Muscle layer of duodenum (tissue), 2 donors: ENCODE results near the gene MTHFD1.

ENCODE experiments used
- H3K27ac ChIP-seq: one replicate; pipeline ENCODE4 v1.7.0; 2013; ENCODE audit warnings: mild to moderate bottlenecking, low read length
- H3K27me3 ChIP-seq: one replicate; pipeline ENCODE4 v1.7.0; 2013; ENCODE audit warnings: low read depth, mild to moderate bottlenecking, control low read depth, low read length
- H3K36me3 ChIP-seq, 2 donors: one replicate each; pipeline ENCODE4 v1.7.0; 2013; ENCODE audit warnings: low read length in 2 of 2, control low read depth in 1 of 2, mild to moderate bottlenecking in 1 of 2; ENCODE audit not compliant: insufficient read depth in 2 of 2, control insufficient read depth in 1 of 2
- H3K4me1 ChIP-seq, 2 donors: one replicate each; pipeline ENCODE4 v1.7.0; 2013; ENCODE audit warnings: low read length in 2 of 2, mild to moderate bottlenecking in 2 of 2, control low read depth in 1 of 2, moderate library complexity in 1 of 2; ENCODE audit not compliant: insufficient read depth in 2 of 2, control insufficient read depth in 1 of 2
- H3K4me3 ChIP-seq, 2 donors: one replicate each; pipeline ENCODE4 v1.7.0; 2013; ENCODE audit warnings: low read length in 2 of 2, low read depth in 1 of 2, mild to moderate bottlenecking in 1 of 2
- H3K9me3 ChIP-seq, 2 donors: one replicate each; pipeline ENCODE4 v1.7.0; 2013; ENCODE audit warnings: low read length in 2 of 2, control low read depth in 1 of 2, mild to moderate bottlenecking in 1 of 2; ENCODE audit not compliant: control insufficient read depth in 1 of 2
- donor health status: healthy.

MTHFD1 gene

GRCh38 chr14:64409126-64409920 is 21.2 kb downstream of the MTHFD1 start:
- Histone ChIP-seq H3K4me3 (no peak overlapping the region), H3K9me3 (no peaks in the 10 kb centered on the region), H3K36me3 (peaks cover 7 to 12% of the 10 kb centered on the region in 2 donors), H3K4me1 (no peaks in the 10 kb centered on the region), H3K27me3 (no peaks in the 10 kb centered on the region), H3K27ac (no peak overlapping the region)

- Histone ChIP-seq H3K4me3 (no peak overlapping the region), H3K27ac (no peak overlapping the region), H3K36me3 (peaks cover 5 to 10% of the 10 kb centered on the region in 2 donors), H3K9me3 (no peaks in the 10 kb centered on the region), H3K4me1 (no peaks in the 10 kb centered on the region), H3K27me3 (no peaks in the 10 kb centered on the region)
Measured at GRCh38 chr14:64410084-64410774, 22.1 kb downstream of the MTHFD1 start.

GRCh38 chr14:64411001-64411400 is 22.8 kb downstream of the MTHFD1 start:
- H3K27me3 ChIP-seq = no peaks in the 10 kb centered on the region
- no peaks in the 10 kb centered on the region for H3K4me1 ChIP-seq
- no peak overlapping the region for H3K4me3 ChIP-seq
- no peaks in the 10 kb centered on the region for H3K9me3 ChIP-seq
- H3K27ac ChIP-seq = no peak overlapping the region
- peaks cover 10 to 13% of the 10 kb centered on the region in 2 donors for H3K36me3 ChIP-seq

DNA sequence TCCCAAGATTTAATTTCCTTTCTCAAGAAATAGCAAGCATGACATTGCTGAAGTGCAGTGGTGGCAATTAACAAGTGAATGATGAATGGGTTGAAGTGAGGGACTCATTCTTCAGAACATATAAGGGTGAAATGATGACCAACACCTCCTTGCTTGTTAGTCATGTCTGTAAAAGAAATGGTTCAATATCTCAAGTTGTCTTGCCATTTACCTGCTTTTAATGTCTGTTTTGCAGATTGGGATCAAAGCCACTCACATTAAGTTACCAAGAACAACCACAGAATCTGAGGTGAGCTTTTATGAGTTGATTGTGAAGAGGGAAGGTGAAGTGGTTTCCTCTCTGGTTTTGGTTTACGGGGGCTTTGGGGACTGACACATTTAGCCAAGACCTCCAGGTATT is 24.1 kb downstream of the MTHFD1 start:
- Histone ChIP-seq H3K27me3 (no peaks in the 10 kb centered on the region), H3K9me3 (no peaks in the 10 kb centered on the region), H3K4me1 (no peaks in the 10 kb centered on the region), H3K4me3 (no peak overlapping the region), H3K36me3 (peaks cover 14 to 22% of the 10 kb centered on the region in 2 donors), H3K27ac (no peak overlapping the region)

GRCh38 chr14:64416348-64416932 is 28.3 kb downstream of the MTHFD1 start:
- Histone ChIP-seq H3K9me3 (no peaks in the 10 kb centered on the region), H3K36me3 (peaks cover 41 to 45% of the 10 kb centered on the region in 2 donors), H3K4me1 (no peaks in the 10 kb centered on the region), H3K4me3 (no peak overlapping the region), H3K27ac (no peak overlapping the region), H3K27me3 (no peaks in the 10 kb centered on the region)

GRCh38 chr14:64417055-64417770 is 29.1 kb downstream of the MTHFD1 start:
- H3K27ac ChIP-seq = no peak overlapping the region
- H3K36me3 ChIP-seq = peaks cover 45 to 48% of the 10 kb centered on the region in 2 donors
- H3K27me3 ChIP-seq = no peaks in the 10 kb centered on the region
- H3K4me3 ChIP-seq = no peak overlapping the region
- H3K9me3 ChIP-seq = no peaks in the 10 kb centered on the region
- no peaks in the 10 kb centered on the region for H3K4me1 ChIP-seq

DNA sequence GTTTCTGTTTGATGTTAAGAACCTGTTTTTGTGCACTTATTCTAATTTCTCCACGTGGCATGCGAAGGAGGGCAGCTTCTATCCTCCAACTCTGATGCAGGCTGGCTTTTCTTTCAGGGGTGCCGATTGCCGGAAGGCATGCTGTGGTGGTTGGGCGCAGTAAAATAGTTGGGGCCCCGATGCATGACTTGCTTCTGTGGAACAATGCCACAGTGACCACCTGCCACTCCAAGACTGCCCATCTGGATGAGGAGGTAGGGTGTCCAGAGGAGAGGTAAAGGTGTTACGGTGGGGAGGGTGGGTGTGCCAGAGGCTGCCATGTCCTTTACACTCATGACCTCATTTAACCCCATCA is 29.6 kb downstream of the MTHFD1 start:
- Histone ChIP-seq H3K27ac (no peak overlapping the region), H3K4me1 (no peaks in the 10 kb centered on the region), H3K27me3 (no peaks in the 10 kb centered on the region), H3K9me3 (no peaks in the 10 kb centered on the region), H3K4me3 (no peak overlapping the region), H3K36me3 (peaks cover 45 to 47% of the 10 kb centered on the region in 2 donors)

DNA sequence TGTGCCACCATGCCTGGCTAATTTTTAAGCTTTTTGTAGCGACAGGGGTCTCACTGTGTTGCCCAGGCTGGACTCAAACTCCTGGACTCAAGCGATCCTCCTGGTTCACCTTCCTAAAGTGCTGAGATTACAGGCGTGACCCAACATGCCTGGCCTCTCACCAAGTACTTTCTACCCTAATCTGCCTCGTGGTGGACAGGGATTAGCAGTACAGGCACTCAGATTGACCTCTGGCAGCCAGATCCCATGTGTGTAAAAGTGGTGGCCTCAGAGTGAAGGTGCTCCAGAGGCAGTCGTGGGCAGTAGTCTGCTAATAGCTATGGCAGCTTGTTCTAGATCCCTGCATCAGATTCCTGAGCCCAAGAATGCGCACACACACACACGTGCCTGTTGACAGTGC is 30.9 kb downstream of the MTHFD1 start:
- peaks cover 40 to 44% of the 10 kb centered on the region in 2 donors for H3K36me3 ChIP-seq
- H3K27me3 ChIP-seq = no peaks in the 10 kb centered on the region
- no peaks in the 10 kb centered on the region for H3K4me1 ChIP-seq
- no peak overlapping the region for H3K4me3 ChIP-seq
- no peaks in the 10 kb centered on the region for H3K9me3 ChIP-seq
- H3K27ac ChIP-seq = no peak overlapping the region

DNA sequence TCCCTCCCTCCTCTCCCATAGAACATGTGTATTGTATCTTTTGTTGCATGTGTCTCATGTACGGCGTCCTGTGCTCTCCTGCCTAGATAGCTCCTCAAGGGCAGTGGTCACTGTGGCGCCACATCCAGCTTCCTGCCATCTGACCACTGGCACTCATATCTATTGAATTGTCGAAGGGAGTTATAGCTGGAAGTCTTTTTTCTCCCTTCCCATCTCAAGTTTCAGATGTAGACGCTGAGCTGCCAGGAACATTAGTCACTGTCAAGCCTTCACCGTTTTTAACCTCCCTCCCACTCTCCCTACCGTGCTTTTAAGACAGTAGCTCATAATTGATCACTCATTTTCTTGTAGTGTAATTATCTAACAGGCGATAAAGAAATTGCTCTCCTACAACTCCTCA is 33.0 kb downstream of the MTHFD1 start:
- no peak overlapping the region for H3K27ac ChIP-seq
- no peaks in the 10 kb centered on the region for H3K4me1 ChIP-seq
- no peaks in the 10 kb centered on the region for H3K9me3 ChIP-seq
- H3K27me3 ChIP-seq = no peaks in the 10 kb centered on the region
- H3K4me3 ChIP-seq = no peak overlapping the region
- H3K36me3 ChIP-seq = peaks cover 37 to 57% of the 10 kb centered on the region in 2 donors

GRCh38 chr14:64422005-64422404 is 33.9 kb downstream of the MTHFD1 start:
- no peaks in the 10 kb centered on the region for H3K27me3 ChIP-seq
- H3K4me3 ChIP-seq = no peak overlapping the region
- peaks cover 29 to 66% of the 10 kb centered on the region in 2 donors for H3K36me3 ChIP-seq
- H3K4me1 ChIP-seq = no peaks in the 10 kb centered on the region
- no peaks in the 10 kb centered on the region for H3K9me3 ChIP-seq
- no peak overlapping the region for H3K27ac ChIP-seq

- Histone ChIP-seq H3K36me3 (peaks cover 27 to 70% of the 10 kb centered on the region in 2 donors), H3K27ac (no peak overlapping the region), H3K27me3 (no peaks in the 10 kb centered on the region), H3K4me3 (no peak overlapping the region), H3K4me1 (no peaks in the 10 kb centered on the region), H3K9me3 (no peaks in the 10 kb centered on the region)
Measured at GRCh38 chr14:64422756-64423155, 34.6 kb downstream of the MTHFD1 start.
